K562 (cell line): ENCODE data around the gene ITM2B. TPM values are rescaled to one million over a fixed set of nuclear protein-coding genes. Genes with fewer than 3 reads are reported as not detected.
A peak's percentile ranks its signal among the peaks of the same experiment; 100 is the strongest.

Experiments
- ATAC-seq: fragments of 200-7000 bp; cut with Tn5 transposase; 3 replicates; pipeline ENCODE4 v1.9.1; 2020; ENCODE audit warnings: moderate library complexity
- BruUV-seq: library from RNA; stranded (reverse); fragments of 400-500 nt; replicated peaks from 2 replicates; lab custom pipeline; 2021; lab: Mats Ljungman, UMichigan
- CTCF ChIA-PET: fragments of 300-600 bp; formaldehyde crosslinking; extraction: SDS; loops from one replicate; lab custom pipeline; 2021; ENCODE audit warnings: low intra/inter-chr PET ratio; lab: Yijun Ruan, JAX
- POLR2A ChIA-PET: fragments of 300-600, 350-650 bp; sonication (Branson Sonifier 250); formaldehyde crosslinking; extraction: SDS; loops from one replicate; lab custom pipeline; 2021; ENCODE audit warnings: antibody characterized with exemption, inconsistent platforms; lab: Yijun Ruan, JAX
- DNase-seq, 4 experiments: peaks; one replicate each; pipeline versions ENCODE4 v3.0.0 to v3.0.0-alpha.2; 2011 to 2018; ENCODE audit warnings: low spot score in 3 of 4, mixed read lengths in 3 of 4; ENCODE audit errors: extremely low read depth in 1 of 4
- FAIRE-seq: peaks from 2 replicates; lab custom pipeline; 2011; peaks lifted over from hg19 to GRCh38; lab: Jason Lieb, UNC
- H2AFZ ChIP-seq: 2 replicates; pipeline ENCODE4 v1.6.0; 2011; ENCODE audit warnings: low read depth, low read length, control low read depth, inconsistent platforms
- H3K27ac ChIP-seq: fragments of 200-600 bp; 3 replicates; pipeline ENCODE4 v1.8.0; 2011; ENCODE audit warnings: low read depth, mild to moderate bottlenecking, control low read depth, inconsistent platforms, low read length, moderate library complexity, mixed read lengths; ENCODE audit errors: extremely low read depth
- H3K27me3 ChIP-seq, 2 experiments: fragments of 300-600 bp in 1 of 2; 2 replicates in 1 of 2; 3 replicates in 1 of 2; pipeline versions ENCODE4 v1.6.0 to v1.8.0; 2011; ENCODE audit warnings: inconsistent platforms in 2 of 2, low read length in 2 of 2, mild to moderate bottlenecking in 1 of 2, mixed read lengths in 1 of 2, moderate library complexity in 1 of 2; ENCODE audit not compliant: control insufficient read depth in 2 of 2, insufficient read depth in 2 of 2
- H3K36me3 ChIP-seq: fragments of 300-600 bp; 3 replicates; pipeline ENCODE4 v1.8.0; 2011; ENCODE audit warnings: mild to moderate bottlenecking, low read length, inconsistent platforms; ENCODE audit not compliant: control insufficient read depth, insufficient read depth
- H3K4me1 ChIP-seq, 2 experiments: fragments of 200-600 bp in 1 of 2; replicated peaks in 1 of 2; 2 replicates in 1 of 2; 3 replicates in 1 of 2; pipeline versions ENCODE4 v1.5.1 to v1.8.0; 2011; ENCODE audit warnings: inconsistent platforms in 2 of 2, low read length in 2 of 2, mild to moderate bottlenecking in 1 of 2, mixed read lengths in 1 of 2, moderate library complexity in 1 of 2; ENCODE audit not compliant: control insufficient read depth in 2 of 2, insufficient read depth in 2 of 2
- H3K4me2 ChIP-seq: 2 replicates; pipeline ENCODE4 v1.6.1; 2011; ENCODE audit warnings: low read length, control low read depth, inconsistent platforms, mixed read lengths; ENCODE audit not compliant: insufficient read depth
- H3K4me3 ChIP-seq: fragments of 200-600 bp; sonication (generic), shearing (Covaris generic); 2 replicates; pipeline ENCODE4 v1.5.1; 2016; ENCODE audit warnings: control low read depth, inconsistent platforms
- H3K79me2 ChIP-seq: fragments of 200-600 bp; 3 replicates; pipeline ENCODE4 v1.8.0; 2011; ENCODE audit warnings: low read length, inconsistent platforms; ENCODE audit not compliant: control insufficient read depth, insufficient read depth
- H3K9ac ChIP-seq, 2 experiments: 2 replicates each; pipeline versions ENCODE4 v1.6.0 to v1.6.1; 2011; ENCODE audit warnings: low read depth in 2 of 2, low read length in 2 of 2, control low read depth in 1 of 2, inconsistent platforms in 1 of 2, mild to moderate bottlenecking in 1 of 2, mixed read lengths in 1 of 2; ENCODE audit not compliant: insufficient read depth in 1 of 2
- H3K9me1 ChIP-seq: one replicate; pipeline ENCODE4 v1.6.0; 2011; ENCODE audit warnings: inconsistent platforms, mild to moderate bottlenecking, low read length, moderate library complexity; ENCODE audit not compliant: control insufficient read depth, insufficient read depth
- H3K9me3 ChIP-seq: replicated peaks from 2 replicates; pipeline ENCODE4 v1.5.1; 2011; ENCODE audit warnings: low read depth, low read length, inconsistent platforms; ENCODE audit not compliant: control insufficient read depth, insufficient read depth
- H4K20me1 ChIP-seq: replicated peaks from 2 replicates; pipeline ENCODE4 v1.6.1; 2011; ENCODE audit warnings: low read length, inconsistent platforms, mixed read lengths; ENCODE audit not compliant: control insufficient read depth, insufficient read depth
- C11orf30 ChIP-seq: fragments of 450-650 bp; IDR thresholded peaks from 2 replicates; pipeline ENCODE4 v1.6.1; 2016; ENCODE audit warnings: low read depth, mild to moderate bottlenecking
- ELF1 ChIP-seq: fragments of 200-800 bp; sonication (Bioruptor generic); IDR thresholded peaks from 2 replicates; pipeline ENCODE4 v1.6.1; 2016; ENCODE audit warnings: missing genetic modification characterization, missing compliant biosample characterization
- LEF1 ChIP-seq: fragments of 450-650 bp; IDR thresholded peaks from 2 replicates; pipeline ENCODE4 v1.6.1; 2016; ENCODE audit warnings: mild to moderate bottlenecking
- SMARCE1 ChIP-seq: fragments of 450-650 bp; IDR thresholded peaks from 2 replicates; pipeline ENCODE4 v1.7.1; 2016; ENCODE audit warnings: mild to moderate bottlenecking
- SPI1 ChIP-seq: IDR thresholded peaks from 2 replicates; pipeline ENCODE4 v1.6.1; 2011; ENCODE audit warnings: low read depth, low read length, control low read depth, borderline replicate concordance
- SUPT5H ChIP-seq: fragments of 450-650 bp; IDR thresholded peaks from 2 replicates; pipeline ENCODE4 v1.6.1; 2016
- ZNF316 ChIP-seq: fragments of 450-650 bp; IDR thresholded peaks from 2 replicates; pipeline ENCODE4 v1.6.1; 2016
- ZNF583 ChIP-seq: fragments of 250-450 bp; sonication (Bioruptor Pico); IDR thresholded peaks from 2 replicates; pipeline ENCODE4 v1.4.0; 2020
- ZNF780A ChIP-seq: fragments of 250-450 bp; sonication (Bioruptor Pico); IDR thresholded peaks from 2 replicates; pipeline ENCODE4 v1.5.0; 2021; ENCODE audit warnings: mild to moderate bottlenecking
- WGBS: fragments of 100-300 bp; shearing (Covaris generic); methylation state at CpG from one replicate; pipeline ENCODE4 v1.1.6; 2016; ENCODE audit warnings: low coverage, mixed read lengths; ENCODE audit not compliant: insufficient coverage; ENCODE audit errors: missing lambda C conversion rate; 5-methylcytosine and 5-hydroxymethylcytosine counted together
- in situ Hi-C: fragments of 300-500 bp; cut with MboI; formaldehyde crosslinking; loops from 4 replicates; pipeline ENCODE4 v1.15.0; 2018; ENCODE audit warnings: inconsistent platforms, mixed read lengths
- intact Hi-C: fragments of 100-400 bp; cut with micrococcal nuclease; formaldehyde crosslinking; loops from 2 replicates; pipeline ENCODE4 v1.14.2; 2022
- polyA plus RNA-seq, 8 experiments: library from polyadenylated mRNA; depleted of rRNA in 4 of 8; stranded (reverse) in 5 of 8; unstranded in 3 of 8; fragments of >200 nt; fragmentation: Nextera tagmentation in 2 of 8; fragmentation: Illumina TruSeq in 1 of 8; extraction: Ambion mirVana in 2 of 8; extraction: Trizol in 1 of 8; gene quantifications; 2 replicates each; pipeline versions ENCODE4 v1.2.1 to v1.2.3, GENCODE V29; 2011 to 2014; ENCODE audit warnings: inconsistent platforms in 1 of 8, missing spikeins in 1 of 8
- total RNA-seq, 7 experiments: library from RNA; depleted of rRNA in 6 of 7; stranded (reverse); fragments of >200 nt in 6 of 7; fragmentation: Illumina TruSeq in 2 of 7; extraction: Trizol in 2 of 7; gene quantifications; 2 replicates each; pipeline versions ENCODE4 v1.2.1 to v1.2.3, GENCODE V29; 2011 to 2021; ENCODE audit warnings: low replicate concordance in 1 of 7

Gene ITM2B
- total and polyA plus RNA-seq, 9 of the 15 experiments (the other 6 are each of a cell fraction or from before 2014, with no cell fraction given), result 22.0 to 83.8 (median 45.0) TPM

DNA sequence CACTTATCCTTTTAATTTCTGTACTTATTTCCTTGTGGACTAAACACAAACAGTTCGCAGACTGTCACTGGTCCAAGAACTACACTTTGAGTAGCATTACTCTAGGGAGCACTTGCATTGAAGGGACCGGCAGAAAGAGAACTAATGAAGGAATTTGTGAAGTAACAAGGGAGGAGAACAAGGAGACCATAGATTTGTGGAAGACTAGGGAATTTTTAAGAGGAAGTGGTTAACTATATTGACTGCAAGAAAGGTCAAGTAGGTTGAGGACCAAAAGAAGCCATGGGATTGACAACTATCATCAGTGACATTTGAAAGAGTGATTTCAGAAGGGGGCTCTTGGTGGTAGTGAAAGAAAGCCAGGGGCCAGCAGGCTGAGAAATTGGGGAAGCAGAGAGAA, 66.6 kb downstream of the ITM2B start:
- intact Hi-C loops, result loop anchor here (10.0 kb wide), 1 partner anchor 175 kb away; no protein-coding TSS in a partner anchor
- ChIA-PET CTCF (no interaction called here), POLR2A (no interaction called here)
- in situ Hi-C loops, result no loop called here
- Histone ChIP-seq H3K27me3 (no peaks in the 10 kb centered on the region), H3K9ac (no peak overlapping the region), H3K9me3 (no peaks in the 10 kb centered on the region), H3K36me3 (no peaks in the 10 kb centered on the region), H4K20me1 (no peaks in the 10 kb centered on the region), H3K27ac (no peak overlapping the region), H3K9me1 (no peaks in the 10 kb centered on the region), H2AFZ (no peak overlapping the region), H3K4me1 (peaks cover 0 to 9% of the 10 kb centered on the region in 2 experiments; a peak in 1 of 5 replicates), H3K4me2 (no peak overlapping the region), H3K4me3 (no peak overlapping the region), H3K79me2 (peaks cover 9% of the 10 kb centered on the region)
- no peak for FAIRE-seq
- no peak for ATAC-seq
- 60% methylated on average over 1 of the region's 2 CpGs for WGBS
- BruUV-seq, result no TSS peak
- TF ChIP-seq SUPT5H (no peak), SPI1 (0 out of 2 replicates have a peak, but pooled peaks have one; percentile 4)
- TF ChIP-seq, all 486 proteins: peak for 1
- no peak for DNase-seq

- POLR2A ChIA-PET, result interaction anchor here (0.7 to 2.0 kb wide), 3 partner anchors 10 to 70 kb away, joined by 3 to 9 read pairs (median 3); partner anchors contain the start of gene ITM2B
- DNase-seq (peak in 1 of 4 experiments; percentile 7), ATAC-seq (peak; percentile 5), FAIRE-seq (no peak)
- H3K4me2 ChIP-seq, result peak overlapping the region; percentile 88
- BruUV-seq, result TSS peak; percentile 92
- peaks cover 33% of the 10 kb centered on the region for H3K79me2 ChIP-seq
- H3K4me1 ChIP-seq, result peaks cover 0 to 3% of the 10 kb centered on the region in 2 experiments; a peak in 2 of 5 replicates
- in situ Hi-C loops, result no loop called here
- no peaks in the 10 kb centered on the region for H3K9me1 ChIP-seq
- H3K27ac ChIP-seq, result peak overlapping the region; percentile 90
- H3K9ac ChIP-seq, result peak overlapping the region; percentile 84 to 93
- CTCF ChIA-PET, result no interaction called here
- TF ChIP-seq SMARCE1 (peak; percentile 32; the same call in 1 of the 2 replicates), C11orf30 (peak; percentile 31), ZNF316 (0 out of 2 replicates have a peak, but pooled peaks have one; percentile 2), ELF1 (peak; percentile 51; the same call in 1 of the 2 replicates), ZNF583 (no peak), ZNF780A (CRISPR knock-in tag) (no peak), LEF1 (no peak)
- H3K36me3 ChIP-seq, result peaks cover 6% of the 10 kb centered on the region; the same call in 1 of the 3 replicates
- no peaks in the 10 kb centered on the region for H4K20me1 ChIP-seq
- peak overlapping the region; percentile 87 for H3K4me3 ChIP-seq
- H2AFZ ChIP-seq, result peak overlapping the region; percentile 88
- WGBS, result 9% methylated on average over 12 of the region's 12 CpGs
- H3K27me3 ChIP-seq, result no peaks in the 10 kb centered on the region
- intact Hi-C loops, result no loop called here
- H3K9me3 ChIP-seq, result no peaks in the 10 kb centered on the region
Observed at GRCh38 chr13:48302871-48303358, 69.9 kb downstream of the ITM2B start.
